C1 segment of cervical spinal cord (tissue), 14 donors: ENCODE measurements around the gene NAA10.
A peak's percentile ranks its signal among the peaks of the same experiment; 100 is the strongest.

ENCODE experiments used
- DNase-seq, 14 donors: peaks; one replicate each; lab custom pipeline; 2025; lab: John Stamatoyannopoulos, UW

The NAA10 gene

GRCh38 chrX:153948847-153949805 lies 14.3 kb upstream of the NAA10 start:
- DNase-seq, result peak in 1 of 14 donors; percentile 8

DNA sequence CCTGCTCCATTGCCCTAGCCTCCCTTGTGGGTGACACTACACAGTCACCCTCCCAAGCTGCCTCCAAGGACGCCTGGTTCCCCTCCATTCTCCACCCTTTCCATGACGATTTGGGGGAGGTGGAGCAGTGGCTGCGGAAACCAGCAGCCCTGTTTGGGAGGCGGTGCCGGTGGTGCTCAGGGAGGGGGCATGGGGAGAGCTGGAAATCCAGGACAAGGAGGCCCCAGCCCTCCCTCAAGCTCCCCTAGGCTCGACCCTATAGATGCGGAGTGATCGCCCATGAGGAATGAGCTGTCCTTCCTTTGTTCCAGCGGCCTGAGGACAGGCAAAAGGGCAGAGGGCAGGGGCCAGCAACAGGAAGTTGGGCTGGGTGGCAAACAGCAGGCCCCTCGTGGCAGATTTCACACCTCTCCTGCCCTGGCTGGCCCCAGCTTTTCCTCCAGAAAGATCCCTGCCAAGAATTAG lies 13.2 kb upstream of the NAA10 start:
- no peak for DNase-seq

- DNase-seq, result peak in 6 of 14 donors; percentile 13 to 48 (median 32)
Measured at GRCh38 chrX:153947009-153947769, 12.4 kb upstream of the NAA10 start.

DNA sequence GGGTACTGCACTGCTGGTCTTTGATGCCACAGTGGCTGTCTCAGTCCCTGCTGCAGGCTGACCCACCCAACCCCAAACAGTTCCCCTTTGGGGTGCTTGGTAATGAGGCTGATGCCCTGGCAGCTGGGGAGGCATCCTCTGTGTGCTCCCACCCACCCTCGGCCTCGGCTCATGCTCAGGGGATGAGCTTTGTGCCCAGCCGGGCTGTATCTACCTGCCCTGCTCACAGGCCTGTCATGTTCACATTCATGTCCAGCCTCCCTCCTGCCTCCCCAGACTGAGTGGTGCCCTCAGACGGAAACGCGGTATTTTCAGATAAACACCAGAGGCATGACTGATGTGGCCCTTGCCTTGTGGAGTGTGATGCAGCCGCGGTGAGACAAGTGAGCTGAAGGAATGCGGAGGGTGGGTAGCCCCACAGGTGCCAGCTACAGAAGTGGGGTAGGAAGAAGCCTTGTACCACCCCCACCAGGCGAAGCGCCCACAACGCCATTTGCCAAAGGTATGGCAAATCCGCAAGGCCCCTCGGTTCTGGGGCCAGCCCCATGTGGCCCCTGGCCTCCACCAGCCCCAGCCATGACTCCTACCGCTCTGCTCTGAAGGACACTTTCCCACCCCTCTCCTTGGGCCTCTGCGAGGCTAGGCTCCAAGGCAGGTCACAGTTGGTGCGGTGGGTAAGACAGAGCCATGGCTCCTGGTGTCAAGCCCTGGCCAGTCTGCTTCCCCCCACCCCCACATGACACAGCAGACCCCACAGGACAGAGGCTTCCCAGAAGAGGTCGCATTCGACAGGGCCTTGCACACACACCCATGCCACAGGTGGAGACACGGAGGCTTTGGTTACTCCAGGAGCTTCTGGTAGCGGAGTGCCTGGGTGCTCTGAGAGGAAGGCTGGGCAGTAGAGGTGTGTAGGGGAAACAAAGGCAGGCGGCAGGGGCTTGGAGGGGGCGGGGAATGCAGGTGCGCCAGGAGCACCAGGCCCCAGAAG lies 11.4 kb upstream of the NAA10 start:
- no peak for DNase-seq

GRCh38 chrX:153944800-153945150 lies 9.9 kb upstream of the NAA10 start:
- no peak for DNase-seq

DNA sequence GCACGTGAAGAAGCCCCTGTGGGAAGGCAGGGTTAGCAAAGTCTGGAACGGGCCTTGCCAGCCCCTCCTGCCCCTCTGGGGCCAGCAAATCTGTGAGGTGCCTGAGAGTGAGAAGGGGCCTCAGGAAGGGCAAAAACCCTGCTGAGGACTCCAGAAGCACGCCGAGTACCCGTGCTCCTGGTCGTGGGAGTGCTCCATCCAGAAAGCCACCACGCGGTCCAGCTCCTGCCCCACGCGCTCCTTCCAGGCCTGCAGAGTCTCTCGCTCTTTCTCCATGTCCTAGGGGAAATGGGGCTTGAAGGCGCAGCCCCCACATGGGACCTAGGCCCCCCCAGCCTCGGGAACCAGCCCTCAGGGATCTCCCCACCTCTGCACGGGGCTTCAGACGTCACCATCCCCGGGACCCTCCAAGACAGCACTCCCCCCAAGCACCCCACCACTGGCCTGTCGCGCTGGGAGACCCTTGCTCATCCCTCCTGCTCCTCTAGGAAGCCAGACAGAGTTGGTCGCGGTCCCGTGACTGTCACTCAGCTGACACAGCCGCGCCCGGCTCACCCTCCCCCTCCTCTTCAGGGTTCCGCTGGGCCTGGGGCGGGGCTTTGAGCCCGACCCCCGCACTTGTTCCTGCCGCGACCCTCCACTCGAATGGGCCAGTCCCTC lies 9.4 kb upstream of the NAA10 start, which contains the start of gene RENBP:
TSS of gene RENBP (minus strand) at position 504 of the 660 bp plus-strand sequence. CDS start at position 471, 33 bp downstream.
- DNase-seq, result peak in 9 of 14 donors; percentile 14 to 57 (median 26)

GRCh38 chrX:153941336-153942252 lies 6.8 kb upstream of the NAA10 start:
- no peak for DNase-seq

DNA sequence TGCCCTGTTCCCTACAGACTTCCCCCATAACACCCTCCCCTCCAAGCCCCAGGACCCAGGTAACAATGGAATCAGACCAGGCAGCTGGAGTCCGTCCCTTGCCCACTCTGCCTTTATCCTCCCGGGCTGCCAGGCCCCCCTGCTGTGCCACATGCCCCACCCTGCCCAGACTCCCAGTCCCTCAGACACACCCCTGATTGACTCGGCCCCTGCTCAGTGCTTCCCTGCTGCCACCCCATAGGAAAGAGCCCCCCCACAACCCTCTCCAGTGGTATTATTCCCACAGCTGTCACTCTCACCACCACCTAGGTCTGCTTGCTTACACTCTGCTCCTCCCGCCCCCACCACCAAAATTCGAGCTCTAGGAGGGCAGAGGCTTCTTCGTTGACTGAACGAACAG lies 4.7 kb upstream of the NAA10 start:
- no peak for DNase-seq

DNA sequence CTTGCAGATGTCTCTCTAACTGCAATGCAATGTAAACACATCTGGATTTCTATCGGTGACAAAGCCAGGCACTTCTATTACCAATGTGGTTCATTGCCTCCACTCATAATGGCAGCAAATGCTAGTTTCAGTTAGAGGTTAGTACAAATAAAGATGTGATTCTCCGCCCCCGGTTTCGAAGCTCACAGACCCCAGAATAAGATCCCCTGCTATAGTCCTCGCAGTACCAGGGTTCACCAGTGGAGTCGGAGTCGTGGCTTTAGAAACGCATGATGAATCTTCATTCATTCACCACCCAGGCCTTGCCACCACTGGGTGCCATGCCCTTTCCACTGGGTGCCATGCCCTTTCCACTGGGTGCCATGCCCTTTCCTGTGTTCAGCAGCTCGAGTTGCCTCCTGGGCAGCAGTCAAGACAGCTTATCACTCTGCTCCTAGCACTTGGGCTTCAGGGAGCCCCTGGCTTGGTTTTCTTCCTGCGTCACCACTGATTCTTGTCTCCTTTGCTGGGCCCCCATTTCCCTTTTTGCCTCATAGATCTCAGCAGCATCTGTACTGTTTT lies 3.5 kb upstream of the NAA10 start:
- no peak for DNase-seq

DNA sequence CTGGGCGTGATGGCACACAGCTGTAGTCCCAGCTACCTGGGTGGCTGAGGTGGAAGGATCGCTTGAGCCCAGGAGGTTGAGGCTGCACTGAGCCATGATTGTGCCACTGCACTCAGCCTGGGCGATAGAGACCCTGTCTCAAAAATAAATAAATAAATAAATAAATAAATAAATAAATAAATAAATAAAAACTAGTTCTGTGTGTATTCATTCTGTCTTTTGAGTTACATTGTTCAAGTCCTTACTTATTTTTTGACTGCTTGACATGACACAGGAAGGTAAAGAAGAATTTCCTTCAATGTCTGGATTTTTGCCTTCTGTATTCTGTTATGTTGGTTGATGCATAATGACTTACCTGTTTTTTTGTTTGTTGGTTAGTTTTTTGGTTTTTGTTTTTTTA lies 2.2 kb upstream of the NAA10 start:
- no peak for DNase-seq

- DNase-seq, result no peak
Measured at GRCh38 chrX:153935326-153935851, 552 bp upstream of the NAA10 start.

- no peak for DNase-seq
Measured at GRCh38 chrX:153934148-153934761, 582 bp downstream of the NAA10 start.

DNA sequence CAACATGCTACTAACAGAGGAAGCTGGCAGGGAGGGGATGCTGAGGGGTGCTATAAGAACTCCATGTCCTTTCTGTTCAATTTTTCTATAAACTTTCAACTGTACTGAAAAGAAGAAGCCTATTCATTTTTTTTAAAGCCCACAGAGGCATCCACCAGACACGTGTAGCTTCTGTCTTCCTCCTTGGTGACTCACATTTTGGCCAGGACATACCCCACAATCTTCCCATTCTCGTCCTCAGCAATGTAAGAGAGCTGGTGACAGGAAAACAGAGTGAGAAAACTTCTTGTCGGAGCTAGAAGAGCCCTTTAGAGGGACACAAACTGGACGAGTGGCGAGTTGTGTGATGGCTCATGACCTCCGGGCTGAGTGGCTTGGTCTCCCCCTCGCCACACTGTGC lies 1.1 kb downstream of the NAA10 start:
- DNase-seq, result no peak

- DNase-seq, result no peak
Measured at GRCh38 chrX:153932220-153932915, 2.5 kb downstream of the NAA10 start.

- no peak for DNase-seq
Measured at GRCh38 chrX:153931748-153932147, 3.1 kb downstream of the NAA10 start.

DNA sequence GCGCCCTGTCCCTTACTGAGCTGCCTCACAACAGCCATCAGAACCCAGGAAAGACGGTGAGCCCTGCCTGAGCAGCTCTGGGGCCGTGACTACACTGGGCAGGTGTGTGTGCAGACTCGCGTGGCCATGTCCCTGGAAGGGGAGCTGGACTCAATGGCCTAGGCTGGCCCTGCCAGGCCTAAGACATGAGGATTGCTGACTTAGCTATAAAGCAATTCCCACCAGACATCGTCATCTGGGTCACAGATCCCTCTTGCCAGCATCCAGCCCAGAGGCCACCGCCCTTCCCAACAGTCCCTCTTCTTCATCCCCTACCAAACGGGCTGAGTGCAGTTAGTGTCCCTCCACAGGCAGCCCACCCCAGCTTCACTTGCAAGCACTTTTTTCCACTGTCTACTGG lies 3.7 kb downstream of the NAA10 start:
- no peak for DNase-seq

- no peak for DNase-seq
Measured at GRCh38 chrX:153930011-153930910, 4.6 kb downstream of the NAA10 start.
